ENCODE measurements around the gene TNFSF12. TPM values are rescaled to one million over a fixed set of nuclear protein-coding genes. Genes with fewer than 3 reads are reported as not detected.

The TNFSF12 gene
- total RNA-seq, 4 donors from 2014 or later = 29.2 to 64.5 (median 41.5) TPM

DNA sequence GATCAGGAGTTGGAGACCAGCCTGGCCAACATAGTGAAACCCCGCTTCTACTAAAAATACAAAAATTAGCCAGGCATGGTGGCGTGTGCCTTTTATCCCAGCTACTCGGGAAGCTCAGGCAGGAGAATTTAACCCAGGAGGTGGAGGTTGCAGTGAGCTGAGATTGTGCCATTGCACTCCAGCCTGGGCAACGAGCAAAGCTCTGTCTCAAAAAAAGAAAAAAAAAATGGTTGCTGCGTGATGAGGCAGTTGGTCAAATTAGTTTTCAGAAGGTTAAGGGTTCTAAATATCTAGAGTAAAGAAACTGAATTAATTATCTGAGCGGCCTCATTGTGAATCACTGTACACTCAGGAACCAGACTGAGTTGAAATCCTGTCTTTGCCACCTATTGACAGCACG is 27.1 kb downstream of the TNFSF12 start:
- DNase-seq (ENCODE audit: low spot score) = no peak
- ATAC-seq (ENCODE audit: low FRiP score) = no peak
- TF ChIP-seq, protein P1, sequence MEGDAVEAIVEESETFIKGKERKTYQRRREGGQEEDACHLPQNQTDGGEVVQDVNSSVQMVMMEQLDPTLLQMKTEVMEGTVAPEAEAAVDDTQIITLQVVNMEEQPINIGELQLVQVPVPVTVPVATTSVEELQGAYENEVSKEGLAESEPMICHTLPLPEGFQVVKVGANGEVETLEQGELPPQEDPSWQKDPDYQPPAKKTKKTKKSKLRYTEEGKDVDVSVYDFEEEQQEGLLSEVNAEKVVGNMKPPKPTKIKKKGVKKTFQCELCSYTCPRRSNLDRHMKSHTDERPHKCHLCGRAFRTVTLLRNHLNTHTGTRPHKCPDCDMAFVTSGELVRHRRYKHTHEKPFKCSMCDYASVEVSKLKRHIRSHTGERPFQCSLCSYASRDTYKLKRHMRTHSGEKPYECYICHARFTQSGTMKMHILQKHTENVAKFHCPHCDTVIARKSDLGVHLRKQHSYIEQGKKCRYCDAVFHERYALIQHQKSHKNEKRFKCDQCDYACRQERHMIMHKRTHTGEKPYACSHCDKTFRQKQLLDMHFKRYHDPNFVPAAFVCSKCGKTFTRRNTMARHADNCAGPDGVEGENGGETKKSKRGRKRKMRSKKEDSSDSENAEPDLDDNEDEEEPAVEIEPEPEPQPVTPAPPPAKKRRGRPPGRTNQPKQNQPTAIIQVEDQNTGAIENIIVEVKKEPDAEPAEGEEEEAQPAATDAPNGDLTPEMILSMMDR (IDR thresholded peaks at IDR 0.05) = no peak

DNA sequence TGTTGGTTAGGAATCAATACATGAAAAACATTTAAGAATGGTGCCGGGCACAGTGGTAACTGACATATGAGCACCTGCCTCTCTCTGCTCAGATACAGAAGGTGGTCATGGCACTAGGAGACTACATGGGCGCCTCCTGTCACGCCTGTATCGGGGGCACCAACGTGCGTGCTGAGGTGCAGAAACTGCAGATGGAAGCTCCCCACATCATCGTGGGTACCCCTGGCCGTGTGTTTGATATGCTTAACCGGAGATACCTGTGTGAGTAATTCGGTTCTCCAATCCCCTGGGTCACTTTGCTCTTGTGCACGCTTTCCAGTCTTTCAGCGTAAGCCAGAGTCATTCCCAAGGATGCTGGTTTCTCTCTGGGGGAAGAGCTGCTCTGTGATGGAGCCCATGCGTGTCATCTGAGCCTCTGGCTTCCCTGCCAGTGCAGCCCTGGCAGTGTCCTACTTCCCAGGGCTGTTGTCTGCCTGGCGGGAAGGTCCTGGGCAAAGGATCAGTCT is 27.6 kb downstream of the TNFSF12 start:
- TF ChIP-seq, protein P1 (IDR thresholded peaks at IDR 0.05) = no peak
- ATAC-seq (ENCODE audit: low FRiP score) = no peak
- no peak for DNase-seq (ENCODE audit: low spot score)

DNA sequence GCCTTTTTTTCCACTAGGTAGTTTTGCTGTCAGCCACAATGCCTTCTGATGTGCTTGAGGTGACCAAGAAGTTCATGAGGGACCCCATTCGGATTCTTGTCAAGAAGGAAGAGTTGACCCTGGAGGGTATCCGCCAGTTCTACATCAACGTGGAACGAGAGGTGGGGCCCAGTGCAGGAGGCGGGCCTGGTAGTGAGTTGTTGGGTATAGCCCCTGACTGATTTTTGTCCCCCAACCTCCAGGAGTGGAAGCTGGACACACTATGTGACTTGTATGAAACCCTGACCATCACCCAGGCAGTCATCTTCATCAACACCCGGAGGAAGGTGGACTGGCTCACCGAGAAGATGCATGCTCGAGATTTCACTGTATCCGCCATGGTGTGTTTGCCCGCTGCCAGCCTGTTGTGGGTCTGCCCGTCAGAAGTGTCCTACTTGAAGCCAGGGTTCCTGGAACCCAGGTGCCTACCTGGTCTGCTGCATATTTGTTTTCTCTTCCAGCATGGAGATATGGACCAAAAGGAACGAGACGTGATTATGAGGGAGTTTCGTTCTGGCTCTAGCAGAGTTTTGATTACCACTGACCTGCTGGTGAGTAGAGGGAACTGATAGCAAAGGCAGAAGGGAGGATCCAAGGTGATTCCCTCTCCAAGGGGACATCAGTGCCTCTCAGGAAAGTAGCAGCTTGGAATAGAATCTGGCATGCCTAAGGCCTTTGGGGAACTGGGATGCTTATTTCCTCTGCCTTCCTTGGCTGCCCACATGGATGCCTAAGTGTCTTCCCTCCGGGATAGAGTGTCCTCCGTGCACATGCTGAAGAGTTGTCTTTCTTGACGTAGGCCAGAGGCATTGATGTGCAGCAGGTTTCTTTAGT is 28.7 kb downstream of the TNFSF12 start:
- no peak for DNase-seq (ENCODE audit: low spot score)
- TF ChIP-seq, protein P1 (IDR thresholded peaks at IDR 0.05) = no peak
- no peak for ATAC-seq (ENCODE audit: low FRiP score)

DNA sequence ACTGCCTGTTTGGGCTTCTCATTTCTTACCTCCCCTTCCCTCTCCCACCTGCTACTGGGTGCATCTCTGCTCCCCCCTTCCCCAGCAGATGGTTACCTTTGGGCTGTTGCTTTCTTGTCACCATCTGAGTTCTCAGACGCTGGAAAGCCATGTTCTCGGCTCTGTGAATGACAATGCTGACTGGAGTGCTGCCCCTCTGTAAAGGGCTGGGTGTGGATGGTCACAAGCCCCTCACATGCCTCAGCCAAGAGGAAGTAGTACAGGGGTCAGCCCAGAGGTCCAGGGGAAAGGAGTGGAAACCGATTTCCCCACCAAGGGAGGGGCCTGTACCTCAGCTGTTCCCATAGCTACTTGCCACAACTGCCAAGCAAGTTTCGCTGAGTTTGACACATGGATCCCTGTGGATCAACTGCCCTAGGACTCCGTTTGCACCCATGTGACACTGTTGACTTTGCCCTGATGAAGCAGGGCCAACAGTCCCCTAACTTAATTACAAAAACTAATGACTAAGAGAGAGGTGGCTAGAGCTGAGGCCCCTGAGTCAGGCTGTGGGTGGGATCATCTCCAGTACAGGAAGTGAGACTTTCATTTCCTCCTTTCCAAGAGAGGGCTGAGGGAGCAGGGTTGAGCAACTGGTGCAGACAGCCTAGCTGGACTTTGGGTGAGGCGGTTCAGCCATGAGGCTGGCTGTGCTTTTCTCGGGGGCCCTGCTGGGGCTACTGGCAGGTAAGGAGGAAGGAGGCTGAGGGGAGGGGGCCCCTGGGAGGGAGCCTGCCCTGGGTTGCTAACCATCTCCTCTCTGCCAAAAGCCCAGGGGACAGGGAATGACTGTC is 30.4 kb downstream of the TNFSF12 start, which contains the start of gene CD68:
Gene CD68, plus strand, starts transcription at position 638 of the 833 bp plus-strand sequence. Its CDS starts 40 bp downstream, at position 678.
- DNase-seq (ENCODE audit: low spot score) = peak; percentile 67

DNA sequence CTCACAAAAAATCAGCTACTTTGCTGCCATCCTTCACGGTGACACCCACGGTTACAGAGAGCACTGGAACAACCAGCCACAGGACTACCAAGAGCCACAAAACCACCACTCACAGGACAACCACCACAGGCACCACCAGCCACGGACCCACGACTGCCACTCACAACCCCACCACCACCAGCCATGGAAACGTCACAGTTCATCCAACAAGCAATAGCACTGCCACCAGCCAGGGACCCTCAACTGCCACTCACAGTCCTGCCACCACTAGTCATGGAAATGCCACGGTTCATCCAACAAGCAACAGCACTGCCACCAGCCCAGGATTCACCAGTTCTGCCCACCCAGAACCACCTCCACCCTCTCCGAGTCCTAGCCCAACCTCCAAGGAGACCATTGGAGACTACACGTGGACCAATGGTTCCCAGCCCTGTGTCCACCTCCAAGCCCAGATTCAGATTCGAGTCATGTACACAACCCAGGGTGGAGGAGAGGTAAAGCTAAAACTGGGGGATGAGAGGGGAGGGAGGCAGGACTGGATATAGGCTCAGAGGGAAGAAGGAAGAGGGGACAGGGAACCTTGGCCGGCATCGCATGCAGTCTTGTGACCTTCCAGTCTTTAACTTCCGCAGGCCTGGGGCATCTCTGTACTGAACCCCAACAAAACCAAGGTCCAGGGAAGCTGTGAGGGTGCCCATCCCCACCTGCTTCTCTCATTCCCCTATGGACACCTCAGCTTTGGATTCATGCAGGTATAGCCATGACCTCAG is 31.2 kb downstream of the TNFSF12 start:
- ATAC-seq (ENCODE audit: low FRiP score) (no peak), DNase-seq (ENCODE audit: low spot score) (no peak)
- TF ChIP-seq, protein P1 (IDR thresholded peaks at IDR 0.05) = no peak

More for the DNA sequence above, 30.4 kb downstream of the TNFSF12 start, which contains the start of gene CD68:
- peak; percentile 75 for ATAC-seq (ENCODE audit: low FRiP score)
- TF ChIP-seq, protein P1 (IDR thresholded peaks at IDR 0.05) = no peak
